ENCODE measurements around the gene TBCD.

Gene TBCD

GRCh38 chr17:82751571-82752370 lies at the start of gene TBCD:
Gene TBCD, plus strand, starts transcription at chr17:82752065. Its CDS starts 129 bp downstream, at chr17:82752194.
- peak; percentile 66 to 95 (median 87) for DNase-seq (ENCODE audit: low read depth in 3 of 3)

- no peak for DNase-seq (ENCODE audit: low read depth in 3 of 3)
Measured at GRCh38 chr17:82702231-82702927, 49.5 kb upstream of the TBCD start.

DNA sequence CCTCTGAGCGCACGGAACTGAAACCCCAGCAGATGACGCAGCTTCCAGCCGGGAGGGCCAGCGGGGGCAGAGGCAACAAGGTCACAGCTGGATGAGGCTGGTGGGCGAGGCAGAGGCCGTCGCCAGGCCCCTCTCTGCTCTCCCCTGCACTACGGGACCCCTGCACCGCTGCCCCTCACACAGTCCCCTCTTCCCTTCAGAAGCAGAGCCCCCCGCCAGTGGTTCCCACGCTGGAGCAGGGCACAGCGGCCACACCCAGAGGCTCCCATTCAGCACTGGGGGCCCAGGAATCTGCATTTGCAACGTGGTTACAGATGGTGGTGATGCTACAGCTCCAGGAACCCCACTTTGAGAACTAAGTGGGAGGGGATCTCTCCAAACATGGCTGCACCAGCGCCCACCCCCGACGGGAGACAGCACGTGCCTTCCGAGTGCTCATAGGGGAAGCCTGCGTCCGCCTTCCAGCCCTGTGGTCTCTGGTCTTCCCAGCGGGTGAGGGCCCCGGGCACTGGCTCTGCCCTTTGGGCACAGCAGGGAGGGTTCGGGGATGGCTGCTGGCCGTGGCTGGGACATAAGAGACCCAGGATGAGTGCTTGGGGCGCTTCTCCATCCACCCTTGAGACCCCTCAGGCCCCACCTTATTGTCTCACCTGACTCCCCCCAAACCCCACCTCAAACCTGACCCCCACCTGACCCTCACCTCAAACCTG lies 48.7 kb upstream of the TBCD start:
- DNase-seq (ENCODE audit: low read depth in 3 of 3) = no peak

GRCh38 chr17:82703935-82704865 lies 47.7 kb upstream of the TBCD start:
- DNase-seq (ENCODE audit: low read depth in 3 of 3) = no peak

- no peak for DNase-seq (ENCODE audit: low read depth in 3 of 3)
Measured at GRCh38 chr17:82704886-82705285, 47.0 kb upstream of the TBCD start.

DNA sequence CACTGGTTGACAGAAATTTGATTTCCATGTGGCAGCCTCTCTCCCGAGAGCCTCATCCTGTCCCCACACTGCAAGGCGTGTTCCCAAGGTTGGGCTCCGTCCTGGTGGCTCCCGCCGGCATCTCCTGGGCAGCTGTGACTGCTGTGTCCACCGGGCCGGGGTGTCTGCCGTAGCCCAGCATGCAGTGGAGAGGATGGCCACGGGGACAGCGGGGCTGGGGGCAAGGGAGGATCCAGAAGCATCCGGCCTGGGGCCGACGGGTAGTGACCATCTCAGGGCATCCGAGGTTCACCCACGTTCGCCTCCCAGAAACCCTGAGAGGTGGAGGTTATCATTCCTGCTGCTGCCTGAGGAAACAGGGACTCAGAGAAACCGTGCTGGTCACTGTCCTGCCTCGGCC lies 46.1 kb upstream of the TBCD start:
- no peak for DNase-seq (ENCODE audit: low read depth in 3 of 3)

GRCh38 chr17:82709024-82709675 lies 42.7 kb upstream of the TBCD start:
- DNase-seq (ENCODE audit: low read depth in 3 of 3) = no peak

DNA sequence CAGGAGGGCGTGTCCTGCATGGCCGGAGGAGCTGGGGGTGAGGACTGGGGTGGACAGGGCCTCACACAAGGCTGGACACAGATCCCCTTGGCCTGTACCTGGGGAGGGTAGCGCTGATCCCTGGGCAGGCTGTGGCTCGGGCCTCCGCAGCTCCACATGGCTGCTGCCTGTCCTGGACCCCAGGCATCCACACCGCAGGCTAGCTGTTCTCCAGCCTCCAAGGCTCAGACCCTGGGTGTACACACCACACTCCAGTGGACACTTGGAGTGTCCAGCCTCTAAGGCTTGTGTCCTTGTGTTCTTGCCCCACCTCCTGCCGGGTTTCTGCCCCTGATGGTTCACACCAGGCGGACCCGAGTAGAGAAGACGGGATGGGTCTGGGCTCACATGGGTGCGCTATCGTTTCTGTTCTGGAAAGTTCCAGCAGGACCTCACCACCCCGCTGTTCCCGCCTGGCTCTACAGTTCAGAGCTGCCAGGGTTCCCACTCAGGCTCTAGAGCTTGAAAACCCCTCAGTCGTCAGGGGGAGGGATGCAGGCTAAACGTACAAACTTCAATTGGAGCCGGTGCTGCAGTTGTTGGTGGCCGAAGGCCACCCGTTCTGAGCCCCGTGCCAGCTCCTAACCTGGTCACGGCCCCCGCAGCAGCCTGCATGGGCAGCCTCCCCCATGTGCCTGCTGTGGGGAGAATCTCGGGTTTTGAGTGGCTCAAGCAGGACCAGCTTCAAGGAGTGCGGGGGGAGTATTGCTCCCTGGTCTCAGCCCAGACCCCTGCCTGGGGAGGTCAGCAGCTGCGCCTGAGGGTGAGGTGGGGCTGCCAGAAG lies 42.0 kb upstream of the TBCD start:
- DNase-seq (ENCODE audit: low read depth in 3 of 3) = no peak

- DNase-seq (ENCODE audit: low read depth in 3 of 3) = no peak
Measured at GRCh38 chr17:82710499-82711232, 41.2 kb upstream of the TBCD start.

DNA sequence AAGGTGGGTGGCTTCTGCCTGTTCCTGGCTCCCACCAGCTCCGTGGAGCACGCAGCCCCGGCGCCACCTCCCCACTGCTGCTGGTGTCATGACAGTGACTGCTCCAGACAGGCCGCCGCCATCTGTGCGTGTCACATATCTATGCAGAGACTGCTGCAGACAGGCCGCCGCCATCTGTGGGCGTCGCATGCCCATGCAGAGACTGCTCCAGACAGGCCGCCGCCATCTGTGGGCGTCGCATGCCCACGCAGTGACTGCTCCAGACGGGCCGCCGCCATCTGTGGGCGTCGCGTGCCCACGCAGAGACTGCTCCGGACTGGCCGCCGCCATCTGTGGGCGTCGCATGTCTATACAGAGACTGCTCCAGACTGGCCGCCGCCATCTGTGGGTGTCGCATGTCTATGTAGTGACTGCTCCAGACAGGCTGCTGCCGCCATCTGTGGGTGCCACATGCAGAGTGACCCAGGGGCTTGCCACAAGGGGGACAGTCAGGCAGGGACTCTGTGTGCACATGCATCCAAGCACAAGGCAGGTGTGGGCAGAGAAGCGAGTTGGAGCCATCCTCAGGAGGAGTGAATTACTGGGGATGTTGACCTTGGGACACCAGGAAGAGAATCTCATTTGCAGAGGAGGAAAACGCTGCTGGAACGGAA lies 38.7 kb upstream of the TBCD start:
- no peak for DNase-seq (ENCODE audit: low read depth in 3 of 3)

DNA sequence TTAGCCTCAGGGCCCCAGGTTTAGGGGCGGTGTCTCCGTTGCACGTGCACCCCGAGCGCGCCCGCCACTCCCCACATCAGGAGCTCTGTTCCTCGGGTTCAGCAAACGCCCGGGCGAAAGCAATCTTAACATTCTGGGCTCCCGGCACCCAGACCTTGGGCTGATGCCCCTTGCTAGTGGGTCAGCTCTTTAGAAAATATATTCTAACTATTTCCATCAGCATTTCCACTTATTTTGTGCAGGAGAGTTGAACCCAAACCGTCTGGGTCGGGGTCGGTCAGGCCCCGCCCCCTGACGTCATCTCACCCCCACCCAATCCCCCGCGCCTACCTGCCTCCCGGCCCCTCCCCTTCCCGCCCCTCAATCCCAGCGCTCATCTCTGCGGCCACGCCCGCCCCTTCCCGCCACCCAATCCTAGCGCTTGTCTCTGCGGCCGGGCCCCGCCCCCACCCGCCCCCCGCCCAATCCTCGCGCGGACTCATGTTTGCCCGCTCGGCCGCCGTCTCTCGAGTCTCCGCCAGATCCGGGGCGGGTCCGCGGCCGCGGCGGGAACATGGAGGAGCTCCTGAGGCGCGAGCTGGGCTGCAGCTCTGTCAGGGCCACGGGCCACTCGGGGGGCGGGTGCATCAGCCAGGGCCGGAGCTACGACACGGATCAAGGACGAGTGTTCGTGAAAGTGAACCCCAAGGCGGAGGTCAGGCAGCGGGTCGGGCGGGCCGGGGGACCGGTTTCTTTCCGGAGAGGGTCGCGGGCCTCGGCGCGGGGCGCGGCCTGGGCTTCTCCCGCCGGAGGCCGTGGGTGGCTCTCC lies 35.5 kb upstream of the TBCD start, which contains the start of gene FN3KRP:
Gene FN3KRP (plus strand): TSS at position 504 of the 808 bp plus-strand sequence. CDS start 50 bp downstream, at position 554.
- DNase-seq (ENCODE audit: low read depth in 3 of 3) = peak; percentile 80 to 91 (median 84)

DNA sequence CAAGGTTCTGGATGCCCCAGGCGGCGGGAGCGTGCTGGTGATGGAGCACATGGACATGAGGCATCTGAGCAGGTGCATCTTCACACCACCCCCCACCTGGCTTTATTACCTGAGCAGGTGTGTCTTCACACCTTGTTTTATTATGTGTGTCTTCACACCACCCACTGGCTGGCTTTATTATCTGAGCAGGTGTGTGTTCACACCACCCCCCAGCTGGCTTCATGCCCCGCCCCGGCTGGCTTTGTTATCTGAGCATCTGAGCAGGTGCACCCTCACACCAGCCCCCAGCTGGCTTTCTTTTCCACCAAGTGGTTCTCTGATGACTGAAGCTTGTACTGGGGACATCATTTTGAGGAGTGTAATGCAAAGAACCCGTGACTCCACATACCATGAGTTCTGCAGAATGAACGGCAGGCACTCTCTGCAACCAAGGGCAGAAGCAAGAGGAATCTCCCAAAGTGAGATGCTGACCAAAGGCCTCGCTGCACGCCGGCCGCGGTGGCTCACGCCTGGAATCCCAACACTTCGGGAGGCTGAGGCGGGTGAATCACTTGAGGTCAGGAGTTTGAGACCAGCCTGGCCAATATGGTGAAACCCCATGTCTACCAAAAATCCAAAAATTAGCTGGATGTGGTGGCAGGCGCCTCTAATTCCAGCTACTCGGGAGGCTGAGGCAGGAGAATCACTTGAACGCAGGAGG lies 32.7 kb upstream of the TBCD start:
- DNase-seq (ENCODE audit: low read depth in 3 of 3) = no peak

DNA sequence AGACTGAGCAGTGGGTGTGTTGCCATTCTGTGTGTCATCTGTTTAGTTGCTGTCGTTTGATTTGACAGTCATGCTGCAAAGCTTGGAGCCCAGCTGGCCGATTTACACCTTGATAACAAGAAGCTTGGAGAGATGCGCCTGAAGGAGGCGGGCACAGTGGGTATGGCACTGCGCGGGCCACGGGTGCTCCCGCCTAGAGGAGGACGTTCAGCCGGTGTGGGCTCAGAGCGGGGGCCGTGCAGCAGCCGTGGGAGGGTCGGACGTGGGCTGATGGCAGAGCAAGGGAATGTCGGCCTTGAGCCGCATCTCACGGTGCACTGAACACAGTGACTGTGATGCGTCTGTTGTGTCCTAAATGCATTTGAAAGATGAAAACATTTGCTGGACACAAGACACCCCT lies 31.7 kb upstream of the TBCD start:
- no peak for DNase-seq (ENCODE audit: low read depth in 3 of 3)

DNA sequence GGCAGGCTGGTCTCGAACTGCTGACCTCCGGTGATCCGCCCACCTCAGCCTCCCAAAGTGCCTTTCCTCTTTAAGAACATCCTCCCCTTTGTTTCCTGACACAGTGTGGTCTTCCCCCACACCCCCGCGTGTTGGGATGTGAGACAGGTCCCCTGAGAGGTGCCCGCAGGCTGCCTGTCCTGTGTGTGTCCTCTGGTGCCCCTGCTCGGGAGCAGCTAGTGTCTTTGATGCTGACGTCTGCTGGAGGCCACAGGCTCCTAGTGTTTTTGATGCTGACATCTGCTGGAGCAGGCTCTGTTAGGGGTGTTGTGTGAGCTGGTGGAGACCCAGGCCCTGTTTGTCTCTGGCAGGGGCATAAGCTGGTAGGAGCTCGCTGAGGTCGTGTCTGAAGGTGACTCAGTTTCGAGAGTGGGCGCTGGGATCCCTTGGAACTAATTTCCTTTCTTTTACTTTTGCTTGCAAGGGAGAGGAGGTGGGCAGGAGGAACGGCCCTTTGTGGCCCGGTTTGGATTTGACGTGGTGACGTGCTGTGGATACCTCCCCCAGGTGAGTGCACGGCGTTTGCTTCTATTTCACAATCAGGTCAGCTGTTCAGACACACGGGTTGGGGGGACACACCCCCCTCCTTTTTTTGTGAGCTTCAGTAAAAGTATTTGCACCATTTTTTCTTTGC lies 29.4 kb upstream of the TBCD start:
- no peak for DNase-seq (ENCODE audit: low read depth in 3 of 3)

DNA sequence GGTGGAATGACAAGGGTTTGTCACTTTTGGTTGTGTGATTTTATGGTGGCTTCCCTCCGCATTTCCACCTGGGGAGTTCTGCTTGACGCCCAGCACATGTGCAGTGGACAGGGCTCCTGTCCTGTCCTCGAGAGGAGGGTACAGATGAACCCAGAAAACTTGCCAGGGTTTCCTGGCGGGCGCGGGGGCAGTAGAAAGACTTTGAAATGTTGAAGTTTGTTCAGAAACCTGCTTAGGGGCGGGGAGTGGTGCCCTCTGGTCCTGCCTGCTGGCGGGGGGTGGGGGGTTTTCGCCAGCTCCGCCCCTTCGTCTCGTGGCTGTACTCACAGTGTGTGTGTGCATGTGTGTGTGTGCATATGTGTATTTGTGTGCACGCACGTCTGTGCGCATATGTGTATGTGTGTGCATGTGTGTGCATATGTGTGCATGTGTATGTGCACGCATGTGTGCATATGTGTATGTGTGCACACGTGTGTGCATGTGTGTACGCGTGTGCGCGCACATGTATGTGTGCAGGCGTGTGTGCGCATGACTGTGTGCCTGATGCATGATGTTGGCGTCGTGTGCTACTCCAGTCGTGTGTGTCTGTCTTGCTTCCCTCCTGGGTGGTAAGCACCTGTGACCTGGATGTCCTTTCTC lies 28.6 kb upstream of the TBCD start:
- no peak for DNase-seq (ENCODE audit: low read depth in 3 of 3)

- DNase-seq (ENCODE audit: low read depth in 3 of 3) = no peak
Measured at GRCh38 chr17:82726427-82726826, 25.4 kb upstream of the TBCD start.

Measured in stimulated activated CD4-positive, alpha-beta T cell treated with anti-CD3 and anti-CD28 coated beads, TNF-alpha, amount 100 ng/mL, for 48 hours (primary cell).